A549 (cell line): Measurements from ENCODE around the gene KMT2D. TPM values are rescaled to one million over a fixed set of nuclear protein-coding genes. Genes with fewer than 3 reads are reported as not detected.

ENCODE experiments used
- ATAC-seq, 2 experiments: fragments of 200-7000 bp in 1 of 2; fragments of >200 bp in 1 of 2; cut with Nextera tagmentation in 1 of 2; cut with Tn5 transposase in 1 of 2; 3 replicates each; pipeline versions ENCODE4 v1.8.0 to v1.9.1; 2018 to 2020; ENCODE audit warnings: mild to moderate bottlenecking in 1 of 2, moderate library complexity in 1 of 2
- CTCF ChIA-PET: fragments of 300-600 bp; sonication (Branson Sonifier 250); formaldehyde crosslinking; extraction: SDS; loops from one replicate; lab custom pipeline; 2021; ENCODE audit warnings: antibody characterized with exemption, inconsistent platforms; lab: Yijun Ruan, JAX
- POLR2A ChIA-PET: fragments of 350-600 bp; formaldehyde crosslinking; extraction: SDS; loops from one replicate; lab custom pipeline; 2021; ENCODE audit warnings: antibody characterized with exemption, inconsistent platforms; lab: Yijun Ruan, JAX
- DNase-seq, 2 experiments: peaks; one replicate each; pipeline versions ENCODE4 v3.0.0 to v3.0.0-alpha.2; 2011 to 2016; ENCODE audit warnings: low read depth in 1 of 2, low spot score in 1 of 2
- FAIRE-seq: peaks from 2 replicates; lab custom pipeline; 2011; peaks lifted over from hg19 to GRCh38; lab: Jason Lieb, UNC
- H3K27ac ChIP-seq, 2 experiments: fragments of >200 bp; sonication (Bioruptor Twin); formaldehyde crosslinking; 3 replicates each; pipeline ENCODE4 v1.5.1; 2016 to 2017
- H3K4me1 ChIP-seq: fragments of >200 bp; sonication (Bioruptor Twin); formaldehyde crosslinking; 3 replicates; pipeline ENCODE4 v1.6.1; 2016
- H3K4me2 ChIP-seq: fragments of >200 bp; sonication (Bioruptor Twin); formaldehyde crosslinking; 3 replicates; pipeline ENCODE4 v1.6.1; 2016
- H3K4me3 ChIP-seq: fragments of >200 bp; sonication (Bioruptor Twin); formaldehyde crosslinking; 3 replicates; pipeline ENCODE4 v1.5.1; 2016
- H3K9me3 ChIP-seq: fragments of >200 bp; sonication (Bioruptor Twin); formaldehyde crosslinking; 3 replicates; pipeline ENCODE4 v1.6.1; 2016
- CHD2 ChIP-seq: fragments of 150-350 bp; IDR thresholded peaks from 2 replicates; pipeline ENCODE4 v1.6.1; 2014; ENCODE audit warnings: low read length; ENCODE audit not compliant: partially characterized antibody
- CHD4 ChIP-seq: fragments of 200-600 bp; sonication (generic); IDR thresholded peaks from 2 replicates; pipeline ENCODE4 v1.6.1; 2016; ENCODE audit warnings: antibody characterized with exemption, mild to moderate bottlenecking, borderline replicate concordance
- EHMT2 ChIP-seq: fragments of 200-600 bp; sonication (generic); IDR thresholded peaks from 2 replicates; pipeline ENCODE4 v1.6.1; 2016; ENCODE audit warnings: antibody characterized with exemption, low read depth, mild to moderate bottlenecking, moderate library complexity
- FOXS1 ChIP-seq: fragments of 250-450 bp; sonication (Bioruptor Pico); IDR thresholded peaks from 2 replicates; pipeline ENCODE4 v1.5.0; 2020; ENCODE audit warnings: mild to moderate bottlenecking, moderate library complexity
- GATA3 ChIP-seq: IDR thresholded peaks from 2 replicates; pipeline ENCODE4 v1.6.1; 2012; ENCODE audit warnings: borderline replicate concordance
- HOXA7 ChIP-seq: fragments of 250-450 bp; sonication (Bioruptor Pico); IDR thresholded peaks from 2 replicates; pipeline ENCODE4 v1.5.0; 2020; ENCODE audit warnings: mild to moderate bottlenecking, moderate library complexity
- KDM1A ChIP-seq: fragments of 200-600 bp; sonication (generic); IDR thresholded peaks from 2 replicates; pipeline ENCODE4 v1.6.1; 2016; ENCODE audit warnings: low read depth, mild to moderate bottlenecking
- RAD21 ChIP-seq, 2 experiments: fragments of >200 bp in 1 of 2; sonication (Bioruptor Twin) in 1 of 2; formaldehyde crosslinking in 1 of 2; IDR thresholded peaks in 1 of 2; conservative IDR thresholded peaks in 1 of 2; 2 replicates in 1 of 2; 3 replicates in 1 of 2; pipeline ENCODE4 v1.6.1; 2012 to 2018; ENCODE audit warnings: inconsistent platforms in 1 of 2
- RARB ChIP-seq: fragments of 250-450 bp; sonication (Bioruptor Pico); IDR thresholded peaks from 2 replicates; pipeline ENCODE4 v1.8.0; 2021; ENCODE audit warnings: mild to moderate bottlenecking, moderate library complexity
- SMC3 ChIP-seq: fragments of >200 bp; sonication (Bioruptor Twin); formaldehyde crosslinking; IDR thresholded peaks from 3 replicates; pipeline ENCODE4 v1.6.1; 2018; ENCODE audit warnings: inconsistent platforms
- WGBS: methylation state at CpG from one replicate; pipeline ENCODE4 v1.1.6; 2017; ENCODE audit errors: missing lambda C conversion rate; 5-methylcytosine and 5-hydroxymethylcytosine counted together
- polyA plus RNA-seq, 4 experiments: library from polyadenylated mRNA; depleted of rRNA in 3 of 4; stranded (reverse); fragments of >200 nt; fragmentation: RNase III in 1 of 4; extraction: RNeasy Plus Mini Kit Qiagen cat#74134 plus additional on column Dnase treatment in 1 of 4; gene quantifications; 2 replicates in 3 of 4; 3 replicates in 1 of 4; pipeline ENCODE4 v1.2.3, GENCODE V29; 2011 to 2017
- TF ChIP-seq, protein P1 (sequence below): IDR thresholded peaks from 2 replicates; pipeline ENCODE4 v1.6.1; 2012
- TF ChIP-seq, protein P2 (sequence below): IDR thresholded peaks from 2 replicates; pipeline ENCODE4 v1.6.1; 2012
- TF ChIP-seq, protein P3 (sequence below): fragments of >200 bp; sonication (Bioruptor Twin); formaldehyde crosslinking; IDR thresholded peaks from 3 replicates; pipeline ENCODE4 v1.5.1; 2016
- TF ChIP-seq, protein P4 (sequence below): fragments of 200-600 bp; sonication (generic); IDR thresholded peaks from 2 replicates; pipeline ENCODE4 v1.6.1; 2016; ENCODE audit warnings: antibody characterized with exemption, mild to moderate bottlenecking, moderate library complexity

The KMT2D gene
- polyA plus RNA-seq, 2 of the 4 experiments (the other 2 are of a cell fraction), result 17.6 to 20.0 TPM

DNA sequence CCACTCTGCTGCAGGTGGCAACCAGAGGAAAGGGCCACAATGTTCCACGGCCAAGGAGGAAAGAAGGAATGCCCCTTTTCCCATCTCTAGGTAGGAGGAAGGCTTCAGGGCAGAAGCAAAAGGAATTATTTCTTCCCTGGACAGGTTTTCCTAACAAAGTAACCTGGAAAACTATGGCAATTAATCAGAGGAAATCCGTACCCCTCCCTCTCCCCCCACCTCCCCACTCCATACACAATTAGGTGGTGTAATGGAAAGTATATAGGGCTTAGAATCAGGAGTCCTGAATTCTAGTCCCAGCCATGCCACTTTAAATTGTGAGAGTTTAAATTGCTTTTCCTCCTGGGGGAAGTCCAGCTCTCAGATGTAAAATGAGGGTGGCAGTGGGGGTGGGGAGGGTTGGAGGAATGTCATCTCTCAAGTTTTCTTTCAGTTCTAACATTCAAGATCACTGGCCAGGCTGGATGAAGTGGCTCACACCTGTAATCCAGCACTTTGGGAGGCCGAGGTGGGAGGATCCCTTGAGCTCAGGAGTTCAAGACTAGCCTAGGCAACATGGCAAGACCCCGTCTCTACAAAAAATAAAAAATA is 32.3 kb upstream of the KMT2D start (continued):
- no peak for TF ChIP-seq HOXA7 (CRISPR knock-in tag)
- TF ChIP-seq, protein P1, sequence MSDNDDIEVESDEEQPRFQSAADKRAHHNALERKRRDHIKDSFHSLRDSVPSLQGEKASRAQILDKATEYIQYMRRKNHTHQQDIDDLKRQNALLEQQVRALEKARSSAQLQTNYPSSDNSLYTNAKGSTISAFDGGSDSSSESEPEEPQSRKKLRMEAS, result no peak
- TF ChIP-seq EHMT2, result no peak
- TF ChIP-seq KDM1A, result no peak
- no peak for TF ChIP-seq CHD4
- no peak for TF ChIP-seq CHD2
- TF ChIP-seq FOXS1 (CRISPR knock-in tag), result no peak

DNA sequence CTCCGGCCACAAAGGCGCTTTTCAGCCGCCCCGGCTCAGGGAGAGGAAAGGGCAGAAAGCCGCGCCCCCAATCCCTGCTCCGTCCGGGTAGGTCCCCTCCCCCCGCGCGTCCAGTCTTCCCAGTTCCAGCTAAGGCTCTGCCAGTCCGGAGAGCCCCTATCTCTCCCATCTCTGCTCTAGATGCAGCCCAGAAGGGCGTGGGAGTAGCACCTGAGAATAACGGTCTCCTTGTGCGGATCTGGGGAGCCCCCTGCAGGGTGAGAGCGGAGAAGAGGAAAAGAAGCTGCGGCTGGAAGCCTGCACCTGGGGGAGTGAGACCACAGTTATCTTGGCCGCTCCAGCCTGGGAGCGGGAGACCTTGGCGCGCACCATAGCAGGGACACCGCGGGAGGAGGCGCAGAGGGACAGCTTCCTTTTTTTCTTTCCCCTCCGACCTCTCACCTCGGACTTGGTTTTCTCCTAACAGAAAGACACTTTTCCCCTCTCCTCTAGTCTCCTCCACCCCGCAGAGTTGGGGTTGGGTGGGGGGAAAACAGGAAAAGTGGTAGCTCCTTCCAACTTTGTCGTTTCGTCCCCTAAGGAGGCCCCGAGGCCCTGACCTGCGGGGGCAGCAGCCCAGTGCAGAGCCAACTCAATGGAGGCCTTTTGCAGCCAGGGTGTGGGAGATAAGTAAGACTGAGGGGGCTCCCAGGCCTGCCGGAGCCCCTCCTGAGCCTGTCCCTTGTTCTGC is 31.7 kb upstream of the KMT2D start:
- DNase-seq, result peak; percentile 68 to 82
- ChIA-PET CTCF (interaction anchor here (0.6 to 11.5 kb wide), 23 partner anchors 10 to 158 kb away, joined by 3 to 166 read pairs (median 7); partner anchors contain the start of genes LMBR1L, RHEBL1 and TUBA1B), POLR2A (interaction anchor here (0.5 to 2.5 kb wide), 5 partner anchors 18 to 172 kb away, joined by 3 to 9 read pairs (median 6); partner anchors contain the start of genes LMBR1L, TUBA1B and TUBA1C)
- Histone ChIP-seq H3K27ac (peak overlapping the region in 1 of 2 experiments; percentile 52; a peak in 3 of 6 replicates), H3K4me1 (peaks cover 22% of the 10 kb centered on the region; the same call in 2 of the 3 replicates), H3K4me2 (peak overlapping the region; percentile 67), H3K9me3 (no peaks in the 10 kb centered on the region), H3K4me3 (peak overlapping the region; percentile 27; the same call in 2 of the 3 replicates)
- ATAC-seq, result peak; percentile 41 to 63
- 15% methylated on average over 28 of the region's 32 CpGs for whole genome bisulfite sequencing
- TF ChIP-seq, protein P1, result no peak
- TF ChIP-seq RARB (CRISPR knock-in tag) (no peak), RAD21 (conservative IDR thresholded peaks at IDR 0.05 in 1 of 2, IDR thresholded peaks at IDR 0.05 in 1 of 2) (peak; percentile 54 to 73), SMC3 (peak; percentile 34; the same call in 1 of the 3 replicates), GATA3 (peak; percentile 39; the same call in 1 of the 2 replicates)
- TF ChIP-seq, protein P2, sequence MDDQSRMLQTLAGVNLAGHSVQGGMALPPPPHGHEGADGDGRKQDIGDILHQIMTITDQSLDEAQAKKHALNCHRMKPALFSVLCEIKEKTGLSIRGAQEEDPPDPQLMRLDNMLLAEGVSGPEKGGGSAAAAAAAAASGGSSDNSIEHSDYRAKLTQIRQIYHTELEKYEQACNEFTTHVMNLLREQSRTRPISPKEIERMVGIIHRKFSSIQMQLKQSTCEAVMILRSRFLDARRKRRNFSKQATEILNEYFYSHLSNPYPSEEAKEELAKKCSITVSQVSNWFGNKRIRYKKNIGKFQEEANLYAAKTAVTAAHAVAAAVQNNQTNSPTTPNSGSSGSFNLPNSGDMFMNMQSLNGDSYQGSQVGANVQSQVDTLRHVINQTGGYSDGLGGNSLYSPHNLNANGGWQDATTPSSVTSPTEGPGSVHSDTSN, result no peak
- TF ChIP-seq, protein P3, sequence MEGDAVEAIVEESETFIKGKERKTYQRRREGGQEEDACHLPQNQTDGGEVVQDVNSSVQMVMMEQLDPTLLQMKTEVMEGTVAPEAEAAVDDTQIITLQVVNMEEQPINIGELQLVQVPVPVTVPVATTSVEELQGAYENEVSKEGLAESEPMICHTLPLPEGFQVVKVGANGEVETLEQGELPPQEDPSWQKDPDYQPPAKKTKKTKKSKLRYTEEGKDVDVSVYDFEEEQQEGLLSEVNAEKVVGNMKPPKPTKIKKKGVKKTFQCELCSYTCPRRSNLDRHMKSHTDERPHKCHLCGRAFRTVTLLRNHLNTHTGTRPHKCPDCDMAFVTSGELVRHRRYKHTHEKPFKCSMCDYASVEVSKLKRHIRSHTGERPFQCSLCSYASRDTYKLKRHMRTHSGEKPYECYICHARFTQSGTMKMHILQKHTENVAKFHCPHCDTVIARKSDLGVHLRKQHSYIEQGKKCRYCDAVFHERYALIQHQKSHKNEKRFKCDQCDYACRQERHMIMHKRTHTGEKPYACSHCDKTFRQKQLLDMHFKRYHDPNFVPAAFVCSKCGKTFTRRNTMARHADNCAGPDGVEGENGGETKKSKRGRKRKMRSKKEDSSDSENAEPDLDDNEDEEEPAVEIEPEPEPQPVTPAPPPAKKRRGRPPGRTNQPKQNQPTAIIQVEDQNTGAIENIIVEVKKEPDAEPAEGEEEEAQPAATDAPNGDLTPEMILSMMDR, result peak; percentile 54
- TF ChIP-seq, protein P4, sequence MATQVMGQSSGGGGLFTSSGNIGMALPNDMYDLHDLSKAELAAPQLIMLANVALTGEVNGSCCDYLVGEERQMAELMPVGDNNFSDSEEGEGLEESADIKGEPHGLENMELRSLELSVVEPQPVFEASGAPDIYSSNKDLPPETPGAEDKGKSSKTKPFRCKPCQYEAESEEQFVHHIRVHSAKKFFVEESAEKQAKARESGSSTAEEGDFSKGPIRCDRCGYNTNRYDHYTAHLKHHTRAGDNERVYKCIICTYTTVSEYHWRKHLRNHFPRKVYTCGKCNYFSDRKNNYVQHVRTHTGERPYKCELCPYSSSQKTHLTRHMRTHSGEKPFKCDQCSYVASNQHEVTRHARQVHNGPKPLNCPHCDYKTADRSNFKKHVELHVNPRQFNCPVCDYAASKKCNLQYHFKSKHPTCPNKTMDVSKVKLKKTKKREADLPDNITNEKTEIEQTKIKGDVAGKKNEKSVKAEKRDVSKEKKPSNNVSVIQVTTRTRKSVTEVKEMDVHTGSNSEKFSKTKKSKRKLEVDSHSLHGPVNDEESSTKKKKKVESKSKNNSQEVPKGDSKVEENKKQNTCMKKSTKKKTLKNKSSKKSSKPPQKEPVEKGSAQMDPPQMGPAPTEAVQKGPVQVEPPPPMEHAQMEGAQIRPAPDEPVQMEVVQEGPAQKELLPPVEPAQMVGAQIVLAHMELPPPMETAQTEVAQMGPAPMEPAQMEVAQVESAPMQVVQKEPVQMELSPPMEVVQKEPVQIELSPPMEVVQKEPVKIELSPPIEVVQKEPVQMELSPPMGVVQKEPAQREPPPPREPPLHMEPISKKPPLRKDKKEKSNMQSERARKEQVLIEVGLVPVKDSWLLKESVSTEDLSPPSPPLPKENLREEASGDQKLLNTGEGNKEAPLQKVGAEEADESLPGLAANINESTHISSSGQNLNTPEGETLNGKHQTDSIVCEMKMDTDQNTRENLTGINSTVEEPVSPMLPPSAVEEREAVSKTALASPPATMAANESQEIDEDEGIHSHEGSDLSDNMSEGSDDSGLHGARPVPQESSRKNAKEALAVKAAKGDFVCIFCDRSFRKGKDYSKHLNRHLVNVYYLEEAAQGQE, result no peak
- FAIRE-seq, result no peak
